ENCODE measurements around the gene LUC7L2. TPM values are rescaled to one million over a fixed set of nuclear protein-coding genes. Genes with fewer than 3 reads are reported as not detected.
"Not testable (repeated sequence)": the region's sequence is repeated elsewhere in the genome, so short reads cannot be mapped to it uniquely, and the experiment has no call there.

The LUC7L2 gene
- total and polyA plus RNA-seq, 2 experiments from 2014 or later: 39.7 to 47.3 TPM

GRCh38 chr7:139426258-139427028 is 66.7 kb downstream of the LUC7L2 start:
- Histone ChIP-seq H3K9me2 (ENCODE audit: insufficient read depth) (no peaks in the 10 kb centered on the region), H3K27ac (no peak overlapping the region), H3K27me3 (replicated peaks; ENCODE audit: insufficient read depth) (no peaks in the 10 kb centered on the region), H3K4me2 (ENCODE audit: unreplicated experiment) (no peak overlapping the region), H3K9ac (no peak overlapping the region), H4K20me1 (ENCODE audit: insufficient read depth) (no peaks in the 10 kb centered on the region), H3F3A (ENCODE audit: insufficient read depth) (peaks cover 2% of the 10 kb centered on the region; the same call in 1 of the 2 replicates), H3K36me3 (ENCODE audit: low read depth) (peaks cover 16% of the 10 kb centered on the region; the same call in 1 of the 2 replicates), H2AFZ (no peak overlapping the region), H3K9me3 (ENCODE audit: low read depth) (no peaks in the 10 kb centered on the region), H3K79me2 (ENCODE audit: insufficient read depth) (peaks cover 13% of the 10 kb centered on the region), H3K4me1 (ENCODE audit: insufficient read depth) (no peaks in the 10 kb centered on the region), H3K4me3 (no peak overlapping the region)
- DNase-seq: no peak
- WGBS, 2 experiments (ENCODE audit: low coverage in 1 of 2, low lambda C conversion rate in 2 of 2, missing lambda C conversion rate in 2 of 2): 90 to 93% methylated on average over 12 of the region's 12 CpGs
- TF ChIP-seq EZH2 (IDR thresholded peaks at IDR 0.05; ENCODE audit: insufficient read depth, poor library complexity, severe bottlenecking) (no peak), EZH2phosphoT487 (IDR thresholded peaks at IDR 0.05; ENCODE audit: insufficient read depth, low read depth) (no peak)
- in situ Hi-C loops (cut with MboI): no loop called here

- Histone ChIP-seq H3F3A (ENCODE audit: insufficient read depth) (no peaks in the 10 kb centered on the region), H3K9ac (no peak overlapping the region), H3K27me3 (replicated peaks; ENCODE audit: insufficient read depth) (no peaks in the 10 kb centered on the region), H4K20me1 (ENCODE audit: insufficient read depth) (no peaks in the 10 kb centered on the region), H3K9me2 (ENCODE audit: insufficient read depth) (no peaks in the 10 kb centered on the region), H3K27ac (no peak overlapping the region), H3K4me3 (no peak overlapping the region), H3K79me2 (ENCODE audit: insufficient read depth) (peaks cover 12% of the 10 kb centered on the region), H3K36me3 (ENCODE audit: low read depth) (peaks cover 13% of the 10 kb centered on the region; the same call in 1 of the 2 replicates), H3K4me2 (ENCODE audit: unreplicated experiment) (no peak overlapping the region), H3K4me1 (ENCODE audit: insufficient read depth) (no peaks in the 10 kb centered on the region), H2AFZ (no peak overlapping the region), H3K9me3 (ENCODE audit: low read depth) (no peaks in the 10 kb centered on the region)
- TF ChIP-seq EZH2phosphoT487 (IDR thresholded peaks at IDR 0.05; ENCODE audit: insufficient read depth, low read depth) (no peak), EZH2 (IDR thresholded peaks at IDR 0.05; ENCODE audit: insufficient read depth, poor library complexity, severe bottlenecking) (no peak)
- in situ Hi-C loops (cut with MboI): no loop called here
- 100% methylated on average over 1 of the region's 1 CpG for WGBS, 2 experiments (ENCODE audit: low coverage in 1 of 2, low lambda C conversion rate in 2 of 2, missing lambda C conversion rate in 2 of 2)
- DNase-seq: no peak
Measured at GRCh38 chr7:139427029-139427420, 67.3 kb downstream of the LUC7L2 start.

- peaks cover under 1% of the 10 kb centered on the region; the same call in 1 of the 2 replicates for H3F3A ChIP-seq (ENCODE audit: insufficient read depth)
- no peak overlapping the region for H2AFZ ChIP-seq
- H3K27ac ChIP-seq: no peak overlapping the region
- H3K4me3 ChIP-seq: no peak overlapping the region
- no peaks in the 10 kb centered on the region for H3K27me3 ChIP-seq (replicated peaks; ENCODE audit: insufficient read depth)
- no peaks in the 10 kb centered on the region for H3K9me3 ChIP-seq (ENCODE audit: low read depth)
- TF ChIP-seq EZH2 (IDR thresholded peaks at IDR 0.05; ENCODE audit: insufficient read depth, poor library complexity, severe bottlenecking) (no peak), EZH2phosphoT487 (IDR thresholded peaks at IDR 0.05; ENCODE audit: insufficient read depth, low read depth) (no peak)
- H4K20me1 ChIP-seq (ENCODE audit: insufficient read depth): no peaks in the 10 kb centered on the region
- H3K9me2 ChIP-seq (ENCODE audit: insufficient read depth): no peaks in the 10 kb centered on the region
- no peaks in the 10 kb centered on the region for H3K4me1 ChIP-seq (ENCODE audit: insufficient read depth)
- H3K4me2 ChIP-seq (ENCODE audit: unreplicated experiment): no peak overlapping the region
- no peak for DNase-seq
- in situ Hi-C loops (cut with MboI): no loop called here
- 77 to 80% methylated on average over 7 of the region's 7 CpGs for WGBS, 2 experiments (ENCODE audit: low coverage in 1 of 2, low lambda C conversion rate in 2 of 2, missing lambda C conversion rate in 2 of 2)
- peaks cover 5% of the 10 kb centered on the region; the same call in 1 of the 2 replicates for H3K36me3 ChIP-seq (ENCODE audit: low read depth)
- H3K79me2 ChIP-seq (ENCODE audit: insufficient read depth): peaks cover 12% of the 10 kb centered on the region
- H3K9ac ChIP-seq: no peak overlapping the region
Measured at GRCh38 chr7:139427788-139428187, 68.1 kb downstream of the LUC7L2 start.

GRCh38 chr7:139429735-139430134 is 70.0 kb downstream of the LUC7L2 start:
- H3K4me2 ChIP-seq (ENCODE audit: unreplicated experiment); H3K27me3 ChIP-seq (replicated peaks; ENCODE audit: insufficient read depth); H3K9me2 ChIP-seq (ENCODE audit: insufficient read depth); H3K79me2 ChIP-seq (ENCODE audit: insufficient read depth); DNase-seq; H3K36me3 ChIP-seq (ENCODE audit: low read depth); H3K9ac ChIP-seq; in situ Hi-C loops (cut with MboI); H3K4me1 ChIP-seq (ENCODE audit: insufficient read depth); H3K27ac ChIP-seq; H3K9me3 ChIP-seq (ENCODE audit: low read depth); H2AFZ ChIP-seq; H4K20me1 ChIP-seq (ENCODE audit: insufficient read depth); H3K4me3 ChIP-seq: not testable (repeated sequence)
- peaks cover 11% of the 10 kb centered on the region; the same call in 1 of the 2 replicates for H3F3A ChIP-seq (ENCODE audit: insufficient read depth)
- WGBS, 2 experiments (ENCODE audit: low coverage in 1 of 2, low lambda C conversion rate in 2 of 2, missing lambda C conversion rate in 2 of 2): 93 to 94% methylated on average over 14 of the region's 14 CpGs
